ENCODE results near the gene ELL.

- TF ChIP-seq ELF1 (IDR thresholded peaks at IDR 0.05; ENCODE audit: borderline replicate concordance, low read depth) (no peak), CTCF (IDR thresholded peaks at IDR 0.05 in 2 of 3, conservative IDR thresholded peaks at IDR 0.05 in 1 of 3; ENCODE audit: borderline replicate concordance in 1 of 3, insufficient read depth in 1 of 3, low read depth in 2 of 3, low read length in 2 of 3) (no peak), ZFX (IDR thresholded peaks at IDR 0.05) (no peak), EZH2phosphoT487 (IDR thresholded peaks at IDR 0.05; ENCODE audit: borderline replicate concordance) (no peak), POLR2A (IDR thresholded peaks at IDR 0.05; ENCODE audit: borderline replicate concordance, extremely low read depth, insufficient read depth, insufficient read length) (no peak), SRF (IDR thresholded peaks at IDR 0.05; ENCODE audit: low read depth) (no peak), YY1 (IDR thresholded peaks at IDR 0.05; ENCODE audit: extremely low read depth, insufficient replicate concordance, low read depth, low read length) (no peak), JUND (IDR thresholded peaks at IDR 0.05) (no peak)
Measured at GRCh38 chr19:18496167-18496979, 25.5 kb downstream of the ELL start.
